Activated CD8-positive, alpha-beta memory T cell treated with anti-CD3 and anti-CD28 coated beads, Interleukin-2, amount 50 U/mL, for 4 hours (primary cell): ENCODE measurements around the gene TTLL11.

Experiments used
- DNase-seq: peaks from one replicate; pipeline ENCODE4 v3.0.0-alpha.2; 2020

Gene TTLL11

DNA sequence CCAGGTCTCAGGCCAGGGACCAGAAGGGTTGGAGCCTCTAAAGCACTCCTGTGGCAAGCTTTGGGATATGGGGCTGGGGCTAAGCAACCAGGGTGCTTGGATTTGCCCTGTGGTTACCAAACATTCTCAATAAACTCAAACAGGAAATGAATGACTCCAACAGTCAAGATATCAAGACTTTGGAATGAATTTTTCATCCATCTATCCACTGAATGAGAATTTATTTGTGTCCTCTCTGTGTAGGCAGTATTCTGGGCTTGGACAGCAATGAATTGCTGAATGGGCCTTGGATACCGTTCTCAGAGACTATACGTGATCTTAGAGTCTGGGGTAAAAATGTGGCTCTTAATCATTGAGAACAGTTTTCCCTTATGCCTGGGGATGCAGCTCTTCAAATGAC is 229.2 kb downstream of the TTLL11 start:
- no peak for DNase-seq

DNA sequence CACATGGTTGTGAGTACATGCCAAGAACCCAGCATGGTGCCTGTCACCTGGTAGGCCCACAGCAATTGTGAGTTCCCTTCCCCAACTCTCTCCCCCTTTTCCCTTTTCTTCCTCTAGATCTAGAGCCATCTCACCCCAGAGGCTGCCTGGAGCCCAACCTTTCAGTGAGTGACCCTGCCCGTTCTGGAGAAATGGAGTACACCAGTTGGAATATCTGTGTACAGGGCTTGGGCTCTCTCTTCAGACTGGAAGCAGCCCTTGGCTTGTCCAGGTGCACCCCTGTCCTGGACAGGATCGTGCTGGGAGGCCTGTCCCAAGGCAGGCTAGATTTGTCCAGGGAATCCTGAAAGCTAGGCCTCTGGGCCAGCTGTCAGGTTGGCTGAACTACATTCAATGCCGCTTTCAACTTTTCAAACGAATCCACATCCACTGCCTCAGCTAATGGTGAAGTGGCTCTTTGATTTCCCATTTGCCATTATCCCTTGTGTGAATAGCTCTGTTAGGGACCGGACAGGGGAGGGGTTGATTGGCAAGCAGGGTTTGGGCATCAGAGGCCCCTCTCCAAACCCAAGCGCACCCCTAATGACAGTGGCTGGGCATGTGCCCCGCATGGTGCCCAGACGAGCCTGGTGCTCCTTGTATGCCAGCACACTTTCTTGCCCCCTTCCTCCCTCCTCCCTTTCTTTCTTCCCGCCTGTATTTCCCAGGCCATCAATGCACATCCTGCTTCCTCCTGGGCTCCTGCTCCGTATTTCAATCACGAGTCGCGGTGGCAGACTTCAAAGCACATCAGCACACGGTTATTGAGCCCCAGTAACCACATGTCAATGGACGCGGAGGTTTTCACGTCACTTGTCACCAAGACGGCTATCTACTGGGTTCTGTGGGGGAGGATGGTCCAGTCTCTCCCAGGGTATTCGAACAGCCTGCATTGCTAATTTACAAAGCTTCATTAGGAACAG is 230.5 kb downstream of the TTLL11 start:
- no peak for DNase-seq

- DNase-seq, result no peak
Observed at GRCh38 chr9:121861501-121862180, 231.5 kb downstream of the TTLL11 start.

DNA sequence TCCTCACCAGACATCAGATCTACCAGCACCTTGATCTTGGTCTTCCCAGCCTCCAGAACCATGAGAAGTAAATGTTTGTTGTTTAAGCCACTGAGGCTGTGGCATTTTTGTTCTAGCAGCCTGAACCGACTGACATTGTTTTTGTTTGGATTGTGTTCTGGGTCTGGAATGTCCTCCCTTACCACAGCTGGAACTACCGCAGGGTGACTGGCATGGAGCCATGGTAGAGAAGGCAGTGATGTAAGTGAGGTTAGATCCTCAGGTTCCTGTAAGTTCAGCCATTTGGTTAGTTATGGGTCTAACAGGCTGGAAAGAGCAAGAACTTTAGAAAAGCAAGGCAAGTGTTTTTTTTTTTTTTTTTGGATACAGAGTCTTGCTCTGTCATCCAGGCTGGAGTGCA is 232.4 kb downstream of the TTLL11 start:
- no peak for DNase-seq

DNA sequence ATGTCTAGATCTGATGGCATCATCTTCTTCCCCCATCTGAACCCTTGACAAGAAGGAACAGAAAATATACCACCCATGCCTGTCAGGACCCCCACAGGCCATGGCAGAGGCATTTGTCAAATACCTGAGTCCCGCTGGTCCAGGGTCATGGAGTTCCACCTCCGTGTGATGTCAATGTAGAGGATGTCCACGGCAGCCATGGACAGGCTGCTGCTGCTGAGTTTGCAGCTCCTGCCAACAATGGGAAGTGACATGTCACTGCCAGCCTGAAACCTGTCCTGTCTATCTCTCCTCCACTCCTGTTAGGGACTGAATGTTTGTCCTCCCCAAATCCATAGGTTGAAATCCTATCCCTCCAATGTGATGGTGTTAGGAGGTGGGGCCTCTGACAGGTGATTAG is 232.9 kb downstream of the TTLL11 start:
- DNase-seq, result no peak

DNA sequence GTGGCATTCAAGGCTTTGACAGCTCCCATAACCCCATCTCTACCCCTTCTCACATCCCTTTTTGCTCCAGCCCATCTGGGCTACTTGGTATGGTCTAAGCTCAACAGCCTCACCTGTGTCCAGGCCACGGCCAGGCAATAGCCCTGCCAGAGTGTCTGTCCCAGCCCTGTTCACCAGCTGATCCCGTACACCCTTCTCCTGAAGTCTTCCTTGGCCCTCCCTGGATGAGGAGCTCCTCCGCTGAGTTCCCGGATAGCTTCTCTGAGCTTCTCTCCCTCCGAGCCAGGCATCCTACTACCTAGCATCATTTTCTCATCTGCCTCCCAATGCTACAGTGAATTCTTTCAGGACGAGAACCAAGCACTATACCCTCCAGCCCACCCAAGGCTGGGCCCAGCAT is 233.5 kb downstream of the TTLL11 start:
- DNase-seq, result no peak

DNA sequence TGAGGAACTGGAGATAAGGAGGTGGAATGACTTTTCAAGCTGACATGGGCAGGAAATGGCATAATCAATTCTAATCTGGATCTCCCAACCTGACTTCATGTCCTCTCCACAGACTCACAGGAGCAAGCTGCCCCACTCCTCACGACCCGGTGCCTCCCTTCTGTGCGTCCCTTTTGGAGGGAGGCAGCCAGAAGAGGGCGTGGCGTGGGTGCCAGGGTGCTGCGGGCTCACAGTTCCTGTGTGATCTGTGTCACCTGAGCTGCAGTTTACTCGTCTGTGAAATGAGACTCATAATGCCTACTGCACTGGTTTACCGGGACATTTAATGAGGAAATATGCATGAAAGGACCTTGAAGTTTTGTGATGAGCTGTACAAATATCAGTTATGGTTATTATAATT is 234.3 kb downstream of the TTLL11 start:
- no peak for DNase-seq

DNA sequence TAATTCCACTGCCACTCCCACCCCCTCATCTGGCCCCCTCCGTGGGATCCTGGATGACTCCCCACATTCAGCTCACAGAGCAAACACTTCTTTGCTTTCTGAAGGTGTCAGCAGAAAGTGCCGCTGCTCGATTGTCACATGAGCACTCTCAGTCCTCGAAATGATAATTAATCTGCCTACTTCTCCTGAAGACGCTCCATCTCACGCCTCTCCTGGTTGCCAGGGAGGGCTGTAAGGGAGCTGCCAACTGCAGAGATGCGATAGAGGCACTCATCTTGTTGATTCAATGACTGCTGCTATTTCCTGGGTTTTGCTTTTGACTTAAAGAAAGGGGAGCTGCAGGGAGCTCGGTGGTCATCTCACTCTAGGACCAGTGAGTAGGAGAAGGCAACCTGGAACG is 235.2 kb downstream of the TTLL11 start:
- DNase-seq, result no peak

GRCh38 chr9:121855476-121855875 is 237.6 kb downstream of the TTLL11 start:
- no peak for DNase-seq

- no peak for DNase-seq
Observed at GRCh38 chr9:121853617-121854395, 239.3 kb downstream of the TTLL11 start.

DNA sequence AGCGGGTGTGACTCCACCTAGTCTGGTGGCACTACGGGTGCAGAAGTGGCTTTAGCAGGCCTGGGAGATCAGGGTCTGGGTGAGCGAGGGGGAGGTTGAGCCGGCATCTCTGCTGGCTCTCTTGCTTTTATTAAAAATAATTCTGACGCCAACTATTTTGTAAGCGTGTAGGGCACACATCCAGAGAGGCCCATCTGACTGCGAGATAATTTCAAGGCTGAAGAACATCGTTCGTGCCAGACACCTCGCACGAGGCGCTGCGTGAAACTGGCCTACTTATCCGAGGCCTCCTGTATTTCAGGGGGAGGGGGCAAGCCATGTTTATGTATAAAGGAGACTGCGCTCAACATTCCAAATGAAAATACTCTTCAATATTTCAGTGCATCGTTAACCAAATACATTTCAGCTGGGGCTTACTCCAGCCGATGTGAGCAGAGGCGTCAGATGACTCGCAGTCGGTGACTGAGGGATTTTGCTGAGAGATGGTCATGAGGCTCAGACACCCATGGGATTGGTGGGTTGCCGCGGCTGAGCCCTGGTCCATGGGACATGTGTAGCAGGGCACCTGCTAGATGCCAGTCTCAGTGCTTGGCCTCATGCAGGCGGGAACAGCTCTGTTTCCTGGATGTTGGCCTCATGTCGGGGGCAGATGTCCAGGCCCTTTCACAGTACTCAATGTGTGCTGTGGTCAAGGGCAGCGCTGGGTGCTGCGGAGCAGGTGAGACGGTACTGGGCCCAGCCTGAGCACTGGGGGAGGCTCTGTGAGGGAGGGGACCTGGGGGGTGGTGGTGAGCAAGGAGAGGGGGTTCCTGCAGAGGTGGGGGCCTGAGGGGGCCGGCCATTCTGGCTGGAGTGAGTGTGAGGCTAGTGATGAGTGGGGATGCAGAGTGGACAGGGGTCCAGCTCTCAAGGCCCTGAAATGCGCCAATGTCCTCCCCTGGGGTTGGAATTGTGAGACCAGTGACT is 240.2 kb downstream of the TTLL11 start:
- no peak for DNase-seq

DNA sequence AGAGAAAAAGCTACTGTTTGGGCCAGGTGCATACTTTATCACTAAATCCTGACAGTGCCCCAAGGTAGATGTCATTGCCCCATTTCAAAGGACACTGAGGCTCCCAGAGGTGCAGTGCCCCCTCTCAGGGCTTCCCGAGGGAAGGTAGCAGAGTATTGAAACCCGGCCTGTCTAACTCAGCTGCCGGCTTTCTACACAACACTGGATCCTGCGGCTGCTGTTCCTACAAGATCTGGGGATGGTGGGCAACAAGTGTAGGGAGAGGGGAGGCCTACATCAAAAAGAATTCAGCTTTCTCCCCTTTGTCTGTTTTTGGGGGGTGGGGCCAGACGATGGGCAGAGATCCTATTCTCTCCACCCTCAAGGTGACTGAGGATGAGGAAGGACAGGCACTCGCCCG is 240.9 kb downstream of the TTLL11 start:
- DNase-seq, result no peak

- DNase-seq, result no peak
Observed at GRCh38 chr9:121851641-121852091, 241.4 kb downstream of the TTLL11 start.

GRCh38 chr9:121850366-121850765 is 242.7 kb downstream of the TTLL11 start:
- no peak for DNase-seq

- DNase-seq, result no peak
Observed at GRCh38 chr9:121849554-121849953, 243.6 kb downstream of the TTLL11 start.

GRCh38 chr9:121844562-121844961 is 248.5 kb downstream of the TTLL11 start:
- no peak for DNase-seq

- no peak for DNase-seq
Observed at GRCh38 chr9:121844098-121844497, 249.0 kb downstream of the TTLL11 start.

DNA sequence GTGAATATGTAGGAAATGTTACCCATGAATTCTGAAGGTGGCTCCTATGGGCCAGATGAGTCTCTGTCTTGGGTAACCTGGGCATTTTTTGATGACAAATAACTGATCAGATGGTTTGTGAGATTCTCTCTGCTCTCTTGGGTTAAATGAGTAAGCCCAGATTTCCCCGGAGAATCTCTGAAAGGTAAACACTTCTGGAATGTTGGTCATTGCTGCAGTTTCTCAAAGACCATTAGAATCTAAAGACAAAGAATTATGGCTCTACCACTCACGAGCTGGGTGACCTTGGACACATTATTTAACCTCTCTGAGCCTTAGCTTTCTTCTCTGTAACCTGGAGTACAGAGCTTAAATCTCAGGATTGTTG is 250.5 kb downstream of the TTLL11 start:
- no peak for DNase-seq

GRCh38 chr9:121841771-121842611 is 251.1 kb downstream of the TTLL11 start:
- DNase-seq, result no peak

GRCh38 chr9:121840838-121841760 is 252.0 kb downstream of the TTLL11 start:
- no peak for DNase-seq
